ENCODE data around the gene CFAP161. TPM values are rescaled to one million over a fixed set of nuclear protein-coding genes. Genes with fewer than 3 reads are reported as not detected.

Gene CFAP161
- polyA plus RNA-seq, 1 donor (not counting 4 experiments of a cell fraction or from before 2014, with no cell fraction given) = not detected

DNA sequence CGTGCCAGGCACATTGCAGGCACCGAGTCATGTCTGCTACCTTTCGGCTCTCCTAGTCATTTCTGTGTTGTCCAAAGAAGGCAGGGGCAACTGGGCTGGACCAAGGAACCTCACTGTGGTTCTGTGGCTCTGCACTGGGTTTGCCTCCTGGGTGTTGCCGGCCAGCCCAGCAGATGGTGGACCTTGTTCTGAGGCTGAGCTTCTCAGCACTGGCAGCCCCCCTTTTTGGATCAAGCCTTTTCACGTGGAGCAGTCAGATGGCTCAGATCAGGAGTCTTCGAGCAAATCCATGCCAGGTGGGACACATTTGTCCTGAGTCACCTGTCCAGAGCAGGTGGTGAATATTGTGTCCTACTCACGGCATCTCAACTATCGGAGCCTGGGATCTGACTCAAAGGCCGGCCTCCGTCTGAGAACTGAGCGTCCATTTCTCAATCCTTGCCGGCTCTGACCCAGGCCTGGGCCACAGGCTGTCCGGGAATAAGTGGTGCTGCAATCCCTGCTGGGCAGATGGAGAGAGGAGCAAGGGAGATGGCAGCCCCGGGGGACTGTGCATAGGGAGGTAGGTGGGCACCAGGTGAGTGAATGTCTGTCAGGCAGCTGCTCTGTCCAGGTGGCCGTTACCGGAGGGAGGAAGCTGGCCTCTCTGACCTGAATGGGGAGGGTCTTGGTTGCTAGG is 62.6 kb downstream of the CFAP161 start, which contains the start of gene IL16:
IL16 (plus strand) TSS at position 304 of the 679 bp plus-strand sequence. CDS start 28,521 bp downstream, outside the sequence.
- dilution Hi-C loops (cut with MboI; ENCODE audit: extremely low pct_ligation_motif_present, low sequenced_read_pairs) = no loop called here
- Histone ChIP-seq H3K36me3 (ENCODE audit: control insufficient read depth in 2 of 2, extremely low read depth in 1 of 2, insufficient read depth in 2 of 2, low read length in 2 of 2) (no peaks in the 10 kb centered on the region), H2AFZ (ENCODE audit: control insufficient read depth, low read length) (no peak within 1 kb of the TSS), H4K20me1 (ENCODE audit: control insufficient read depth, extremely low read depth, insufficient read depth, low read length) (no peaks in the 10 kb centered on the region), H3K9me3 (ENCODE audit: control insufficient read depth, low read depth, low read length) (no peaks in the 10 kb centered on the region), H3K79me2 (ENCODE audit: control insufficient read depth, insufficient read depth, low read length) (no peaks in the 10 kb centered on the region), H3K27ac (ENCODE audit: control insufficient read depth, insufficient read depth, low read length) (no peak within 1 kb of the TSS), H3K9ac (ENCODE audit: control insufficient read depth, extremely low read depth, insufficient read depth, low read length) (no peak within 1 kb of the TSS), H3K4me2 (ENCODE audit: control insufficient read depth, extremely low read depth, insufficient read depth, low read depth, low read length) (no peak within 1 kb of the TSS), H3K9me1 (ENCODE audit: control insufficient read depth, extremely low read depth, insufficient read depth, low read length) (no peaks in the 10 kb centered on the region), H3K4me3 (ENCODE audit: control insufficient read depth in 2 of 3, extremely low read depth in 1 of 3, insufficient read depth in 2 of 3, low read depth in 1 of 3, low read length in 3 of 3) (no peak within 1 kb of the TSS), H3K27me3 (ENCODE audit: control insufficient read depth, extremely low read depth, insufficient read depth, low read length) (no peaks in the 10 kb centered on the region), H3K4me1 (ENCODE audit: control insufficient read depth, extremely low read depth, insufficient read depth, low read length) (no peaks in the 10 kb centered on the region)
- DNase-seq (ENCODE audit: low read depth, low spot score) (no peak), FAIRE-seq (no peak)
- no peak for TF ChIP-seq EZH2 (IDR thresholded peaks at IDR 0.05; ENCODE audit: low read length)
- TF ChIP-seq, protein P1, sequence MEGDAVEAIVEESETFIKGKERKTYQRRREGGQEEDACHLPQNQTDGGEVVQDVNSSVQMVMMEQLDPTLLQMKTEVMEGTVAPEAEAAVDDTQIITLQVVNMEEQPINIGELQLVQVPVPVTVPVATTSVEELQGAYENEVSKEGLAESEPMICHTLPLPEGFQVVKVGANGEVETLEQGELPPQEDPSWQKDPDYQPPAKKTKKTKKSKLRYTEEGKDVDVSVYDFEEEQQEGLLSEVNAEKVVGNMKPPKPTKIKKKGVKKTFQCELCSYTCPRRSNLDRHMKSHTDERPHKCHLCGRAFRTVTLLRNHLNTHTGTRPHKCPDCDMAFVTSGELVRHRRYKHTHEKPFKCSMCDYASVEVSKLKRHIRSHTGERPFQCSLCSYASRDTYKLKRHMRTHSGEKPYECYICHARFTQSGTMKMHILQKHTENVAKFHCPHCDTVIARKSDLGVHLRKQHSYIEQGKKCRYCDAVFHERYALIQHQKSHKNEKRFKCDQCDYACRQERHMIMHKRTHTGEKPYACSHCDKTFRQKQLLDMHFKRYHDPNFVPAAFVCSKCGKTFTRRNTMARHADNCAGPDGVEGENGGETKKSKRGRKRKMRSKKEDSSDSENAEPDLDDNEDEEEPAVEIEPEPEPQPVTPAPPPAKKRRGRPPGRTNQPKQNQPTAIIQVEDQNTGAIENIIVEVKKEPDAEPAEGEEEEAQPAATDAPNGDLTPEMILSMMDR (optimal IDR thresholded peaks at IDR 0.05 in 1 of 3, IDR thresholded peaks at IDR 0.05 in 1 of 3, conservative IDR thresholded peaks at IDR 0.05 in 1 of 3; ENCODE audit: extremely low read depth in 1 of 3, insufficient read depth in 2 of 3, low read length in 3 of 3) = no peak

DNA sequence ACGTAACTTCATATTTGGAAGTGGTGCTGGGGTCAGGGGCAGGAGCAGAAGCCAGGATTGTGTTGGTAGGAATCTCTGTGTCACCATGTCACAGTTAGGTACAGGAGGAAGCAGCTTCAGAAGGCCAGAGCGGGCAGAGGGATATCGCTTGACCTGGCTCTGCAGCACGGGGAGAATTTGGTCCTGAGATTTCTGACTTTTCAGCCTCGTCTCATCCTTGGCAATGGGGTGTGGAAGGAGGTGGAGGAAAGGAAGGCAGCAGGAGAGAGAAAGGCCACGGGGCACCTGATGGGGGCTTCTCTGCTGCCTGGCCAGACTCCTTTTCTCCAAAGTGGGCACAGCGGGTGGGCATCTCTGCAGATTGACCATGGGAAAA is 63.2 kb downstream of the CFAP161 start:
- Histone ChIP-seq H3K4me1 (ENCODE audit: control insufficient read depth, extremely low read depth, insufficient read depth, low read length) (no peaks in the 10 kb centered on the region), H3K36me3 (ENCODE audit: control insufficient read depth in 2 of 2, extremely low read depth in 1 of 2, insufficient read depth in 2 of 2, low read length in 2 of 2) (no peaks in the 10 kb centered on the region), H3K4me2 (ENCODE audit: control insufficient read depth, extremely low read depth, insufficient read depth, low read depth, low read length) (no peak overlapping the region), H3K9ac (ENCODE audit: control insufficient read depth, extremely low read depth, insufficient read depth, low read length) (no peak overlapping the region), H3K9me3 (ENCODE audit: control insufficient read depth, low read depth, low read length) (no peaks in the 10 kb centered on the region), H3K4me3 (ENCODE audit: control insufficient read depth in 2 of 3, extremely low read depth in 1 of 3, insufficient read depth in 2 of 3, low read depth in 1 of 3, low read length in 3 of 3) (no peak overlapping the region), H3K27me3 (ENCODE audit: control insufficient read depth, extremely low read depth, insufficient read depth, low read length) (no peaks in the 10 kb centered on the region), H3K9me1 (ENCODE audit: control insufficient read depth, extremely low read depth, insufficient read depth, low read length) (no peaks in the 10 kb centered on the region), H2AFZ (ENCODE audit: control insufficient read depth, low read length) (no peak overlapping the region), H4K20me1 (ENCODE audit: control insufficient read depth, extremely low read depth, insufficient read depth, low read length) (no peaks in the 10 kb centered on the region), H3K27ac (ENCODE audit: control insufficient read depth, insufficient read depth, low read length) (no peak overlapping the region), H3K79me2 (ENCODE audit: control insufficient read depth, insufficient read depth, low read length) (no peaks in the 10 kb centered on the region)
- dilution Hi-C loops (cut with MboI; ENCODE audit: extremely low pct_ligation_motif_present, low sequenced_read_pairs) = no loop called here
- DNase-seq (ENCODE audit: low read depth, low spot score) (no peak), FAIRE-seq (no peak)
- TF ChIP-seq EZH2 (IDR thresholded peaks at IDR 0.05; ENCODE audit: low read length) = no peak
- TF ChIP-seq, protein P1 (optimal IDR thresholded peaks at IDR 0.05 in 1 of 3, IDR thresholded peaks at IDR 0.05 in 1 of 3, conservative IDR thresholded peaks at IDR 0.05 in 1 of 3; ENCODE audit: extremely low read depth in 1 of 3, insufficient read depth in 2 of 3, low read length in 3 of 3) = no peak
